Measurements from ENCODE around the gene NLRP13.
"Not testable (repeated sequence)": the region's sequence is repeated elsewhere in the genome, so short reads cannot be mapped to it uniquely, and the experiment has no call there.

Gene NLRP13

GRCh38 chr19:55956431-55956830 is 24.3 kb upstream of the NLRP13 start:
- H3K4me3 ChIP-seq (ENCODE audit: low read length) = no peak overlapping the region
- H3K9me3 ChIP-seq (replicated peaks; ENCODE audit: insufficient read depth, low read length) = no peaks in the 10 kb centered on the region
- no peaks in the 10 kb centered on the region for H3K79me2 ChIP-seq (ENCODE audit: low read length)
- H3K4me1 ChIP-seq (ENCODE audit: low read length) = no peaks in the 10 kb centered on the region
- H2AFZ ChIP-seq (ENCODE audit: low read length) = no peak overlapping the region
- H3K4me2 ChIP-seq (ENCODE audit: low read depth, low read length) = no peak overlapping the region
- H4K20me1 ChIP-seq (ENCODE audit: insufficient read depth, low read length) = no peaks in the 10 kb centered on the region
- no peaks in the 10 kb centered on the region for H3K36me3 ChIP-seq (replicated peaks; ENCODE audit: insufficient read depth, low read length)
- H3K27ac ChIP-seq (ENCODE audit: low read length) = no peak overlapping the region
- H3F3A ChIP-seq (ENCODE audit: insufficient read depth, low read length) = no peaks in the 10 kb centered on the region
- TF ChIP-seq CTCF (IDR thresholded peaks at IDR 0.05; ENCODE audit: low read length) (no peak), EZH2 (optimal IDR thresholded peaks at IDR 0.05; ENCODE audit: low read depth, low read length) (no peak), EZH2phosphoT487 (IDR thresholded peaks at IDR 0.05; ENCODE audit: low read length) (no peak)
- 0 out of 2 replicates have a peak, but pooled peaks cover 4% of the 10 kb centered on the region for H3K27me3 ChIP-seq (replicated peaks; ENCODE audit: insufficient read depth, low read length)
- H3K9ac ChIP-seq (ENCODE audit: low read length) = no peak overlapping the region
- DNase-seq = no peak
- H3K9me2 ChIP-seq (replicated peaks; ENCODE audit: insufficient read depth, low read length) = no peaks in the 10 kb centered on the region

GRCh38 chr19:55950566-55950965 is 18.4 kb upstream of the NLRP13 start:
- not testable (repeated sequence) for H3K4me2 ChIP-seq (ENCODE audit: low read depth, low read length); H3K4me3 ChIP-seq (ENCODE audit: low read length); H3K27ac ChIP-seq (ENCODE audit: low read length); H3K9me3 ChIP-seq (replicated peaks; ENCODE audit: insufficient read depth, low read length); DNase-seq; H3K9me2 ChIP-seq (replicated peaks; ENCODE audit: insufficient read depth, low read length); H3K4me1 ChIP-seq (ENCODE audit: low read length); H3K9ac ChIP-seq (ENCODE audit: low read length); H4K20me1 ChIP-seq (ENCODE audit: insufficient read depth, low read length); H3K27me3 ChIP-seq (replicated peaks; ENCODE audit: insufficient read depth, low read length); H3K79me2 ChIP-seq (ENCODE audit: low read length); H3K36me3 ChIP-seq (replicated peaks; ENCODE audit: insufficient read depth, low read length); H2AFZ ChIP-seq (ENCODE audit: low read length); H3F3A ChIP-seq (ENCODE audit: insufficient read depth, low read length)

- H3K4me1 ChIP-seq (ENCODE audit: low read length) = no peaks in the 10 kb centered on the region
- no peaks in the 10 kb centered on the region for H3K79me2 ChIP-seq (ENCODE audit: low read length)
- H3K9me3 ChIP-seq (replicated peaks; ENCODE audit: insufficient read depth, low read length) = no peaks in the 10 kb centered on the region
- no peaks in the 10 kb centered on the region for H3K9me2 ChIP-seq (replicated peaks; ENCODE audit: insufficient read depth, low read length)
- H3K27me3 ChIP-seq (replicated peaks; ENCODE audit: insufficient read depth, low read length) = no peaks in the 10 kb centered on the region
- DNase-seq = no peak
- no peak within 1 kb of the TSS for H2AFZ ChIP-seq (ENCODE audit: low read length)
- TF ChIP-seq CTCF (IDR thresholded peaks at IDR 0.05; ENCODE audit: low read length) = no peak
- TF ChIP-seq EZH2phosphoT487 (IDR thresholded peaks at IDR 0.05; ENCODE audit: low read length) = no peak
- no peak for TF ChIP-seq EZH2 (optimal IDR thresholded peaks at IDR 0.05; ENCODE audit: low read depth, low read length)
- no peak within 1 kb of the TSS for H3K4me2 ChIP-seq (ENCODE audit: low read depth, low read length)
- no peaks in the 10 kb centered on the region for H3F3A ChIP-seq (ENCODE audit: insufficient read depth, low read length)
- no peaks in the 10 kb centered on the region for H3K36me3 ChIP-seq (replicated peaks; ENCODE audit: insufficient read depth, low read length)
- H3K27ac ChIP-seq (ENCODE audit: low read length) = no peak within 1 kb of the TSS
- no peak within 1 kb of the TSS for H3K9ac ChIP-seq (ENCODE audit: low read length)
- H3K4me3 ChIP-seq (ENCODE audit: low read length) = no peak within 1 kb of the TSS
- H4K20me1 ChIP-seq (ENCODE audit: insufficient read depth, low read length) = no peaks in the 10 kb centered on the region
Observed at GRCh38 chr19:55947532-55947931, 15.4 kb upstream of the NLRP13 start, which contains the start of gene NLRP8. NLRP8 (plus strand) TSS chr19:55947832.

- no peak for TF ChIP-seq EZH2 (optimal IDR thresholded peaks at IDR 0.05; ENCODE audit: low read depth, low read length)
- TF ChIP-seq CTCF (IDR thresholded peaks at IDR 0.05; ENCODE audit: low read length) = no peak
- TF ChIP-seq EZH2phosphoT487 (IDR thresholded peaks at IDR 0.05; ENCODE audit: low read length) = no peak
- Histone ChIP-seq H3K9ac (ENCODE audit: low read length) (no peak overlapping the region), H3F3A (ENCODE audit: insufficient read depth, low read length) (no peaks in the 10 kb centered on the region), H3K27ac (ENCODE audit: low read length) (no peak overlapping the region), H3K4me2 (ENCODE audit: low read depth, low read length) (0 out of 2 replicates have a peak overlapping the region, but pooled peaks have one; percentile 47), H4K20me1 (ENCODE audit: insufficient read depth, low read length) (no peaks in the 10 kb centered on the region), H3K36me3 (replicated peaks; ENCODE audit: insufficient read depth, low read length) (no peaks in the 10 kb centered on the region), H3K27me3 (replicated peaks; ENCODE audit: insufficient read depth, low read length) (no peaks in the 10 kb centered on the region), H3K4me3 (ENCODE audit: low read length) (no peak overlapping the region), H3K79me2 (ENCODE audit: low read length) (no peaks in the 10 kb centered on the region), H3K9me3 (replicated peaks; ENCODE audit: insufficient read depth, low read length) (no peaks in the 10 kb centered on the region), H3K4me1 (ENCODE audit: low read length) (no peaks in the 10 kb centered on the region), H3K9me2 (replicated peaks; ENCODE audit: insufficient read depth, low read length) (no peaks in the 10 kb centered on the region), H2AFZ (ENCODE audit: low read length) (no peak overlapping the region)
- DNase-seq = no peak
Observed at GRCh38 chr19:55940306-55940705, 8.2 kb upstream of the NLRP13 start.

All from MM.1S (cell line).